ENCODE measurements around the gene AKAP1.

DNA sequence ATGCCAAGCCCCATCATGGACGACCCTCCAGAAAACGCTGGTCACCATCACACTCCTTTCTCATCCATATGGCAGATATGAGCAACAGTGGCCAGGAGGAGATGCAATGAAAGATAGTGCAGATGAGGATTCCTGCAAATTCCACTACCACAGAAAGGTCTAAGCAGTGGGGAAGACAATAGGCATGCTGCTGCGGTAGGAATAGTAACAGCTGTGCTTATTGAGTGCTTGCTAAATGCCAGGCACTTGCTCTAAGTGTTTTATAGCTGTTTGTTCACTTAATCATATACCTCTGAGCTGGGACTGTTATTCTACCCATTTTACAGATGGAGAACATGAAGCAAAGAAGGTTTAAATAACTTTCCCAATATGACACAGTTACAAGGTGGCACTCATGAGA is 46.6 kb upstream of the AKAP1 start:
- no peak for TF ChIP-seq POLR2A (IDR thresholded peaks at IDR 0.05)
- TF ChIP-seq, protein P1, sequence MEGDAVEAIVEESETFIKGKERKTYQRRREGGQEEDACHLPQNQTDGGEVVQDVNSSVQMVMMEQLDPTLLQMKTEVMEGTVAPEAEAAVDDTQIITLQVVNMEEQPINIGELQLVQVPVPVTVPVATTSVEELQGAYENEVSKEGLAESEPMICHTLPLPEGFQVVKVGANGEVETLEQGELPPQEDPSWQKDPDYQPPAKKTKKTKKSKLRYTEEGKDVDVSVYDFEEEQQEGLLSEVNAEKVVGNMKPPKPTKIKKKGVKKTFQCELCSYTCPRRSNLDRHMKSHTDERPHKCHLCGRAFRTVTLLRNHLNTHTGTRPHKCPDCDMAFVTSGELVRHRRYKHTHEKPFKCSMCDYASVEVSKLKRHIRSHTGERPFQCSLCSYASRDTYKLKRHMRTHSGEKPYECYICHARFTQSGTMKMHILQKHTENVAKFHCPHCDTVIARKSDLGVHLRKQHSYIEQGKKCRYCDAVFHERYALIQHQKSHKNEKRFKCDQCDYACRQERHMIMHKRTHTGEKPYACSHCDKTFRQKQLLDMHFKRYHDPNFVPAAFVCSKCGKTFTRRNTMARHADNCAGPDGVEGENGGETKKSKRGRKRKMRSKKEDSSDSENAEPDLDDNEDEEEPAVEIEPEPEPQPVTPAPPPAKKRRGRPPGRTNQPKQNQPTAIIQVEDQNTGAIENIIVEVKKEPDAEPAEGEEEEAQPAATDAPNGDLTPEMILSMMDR (IDR thresholded peaks at IDR 0.05) = no peak
